ENCODE results near the gene KPNA6. TPM values are rescaled to one million over a fixed set of nuclear protein-coding genes. Genes with fewer than 3 reads are reported as not detected.

KPNA6 gene
- total RNA-seq, 1 experiment from 2014 or later: 116 TPM

DNA sequence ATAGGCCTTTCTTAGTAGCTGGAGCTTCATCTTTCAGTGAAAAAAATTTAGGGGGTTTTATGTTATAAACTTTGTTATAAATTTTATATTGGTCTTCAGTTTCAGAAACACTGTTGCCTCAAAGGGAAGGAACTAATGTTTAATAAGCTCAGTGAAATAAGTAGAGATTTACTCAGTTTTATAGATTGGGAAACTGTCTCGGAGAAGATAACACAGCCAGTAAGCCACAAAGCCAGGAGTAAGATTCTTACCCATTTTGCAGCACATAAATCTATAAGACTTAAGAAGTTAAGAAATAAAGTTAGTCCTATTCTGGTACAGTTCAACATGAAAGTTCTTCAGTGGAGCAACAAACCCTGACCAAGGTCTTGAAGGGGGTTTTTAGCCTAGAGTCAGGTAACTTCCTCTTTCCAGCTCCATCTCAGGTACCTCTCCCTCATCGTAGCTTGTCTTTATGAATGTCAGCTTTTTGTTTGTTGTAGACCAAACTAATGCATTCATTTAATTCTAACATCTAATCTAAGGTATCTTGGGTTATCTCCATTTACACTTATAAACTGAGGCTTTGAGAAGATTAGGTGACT lies 3.3 kb downstream of the KPNA6 start:
- H3K4me1 ChIP-seq (ENCODE audit: control insufficient read depth, insufficient read depth, low read length): peaks cover 19% of the 10 kb centered on the region; the same call in 1 of the 2 replicates
- intact Hi-C loops (cut with micrococcal nuclease; ENCODE audit: unreplicated experiment): no loop called here

DNA sequence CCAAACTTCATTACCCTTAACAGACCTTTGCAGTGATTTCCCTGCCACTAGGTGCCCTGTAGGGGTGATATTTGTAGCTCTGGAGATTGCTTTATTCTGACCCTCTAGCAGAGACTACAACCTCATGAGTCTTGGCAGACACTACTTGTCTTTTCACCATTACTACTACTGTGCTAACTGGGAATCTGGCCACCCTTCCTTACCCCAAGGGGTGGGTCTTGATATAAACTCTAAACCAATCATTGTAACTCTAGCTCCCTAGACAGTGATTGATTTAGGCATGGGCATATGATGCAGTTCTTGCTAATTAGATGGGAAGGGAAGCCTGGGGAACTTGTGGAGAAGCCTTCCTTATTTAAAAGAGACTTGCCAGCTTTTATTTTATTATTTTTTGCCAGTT lies 3.9 kb downstream of the KPNA6 start:
- ATAC-seq: no peak
- in situ Hi-C loops (cut with HindIII; ENCODE audit: low pct_unique_long_range_greater_than_20kb, low sequenced_read_pairs) (no loop called here), intact Hi-C loops (cut with micrococcal nuclease; ENCODE audit: unreplicated experiment) (no loop called here)
- H3K9me3 ChIP-seq (ENCODE audit: control insufficient read depth, insufficient read depth, low read depth, low read length): no peaks in the 10 kb centered on the region
- no peak overlapping the region for H3K4me3 ChIP-seq (ENCODE audit: low read depth in 2 of 2, low read length in 2 of 2)
- no TSS peak for BruUV-seq (replicated peaks)
- ChIA-PET POLR2A (interaction anchor here (0.6 to 0.7 kb wide), 2 partner anchors 39 to 53 kb away, joined by 3 to 4 read pairs; no protein-coding TSS in a partner anchor), CTCF (interaction anchor here (1.0 kb wide), 1 partner anchor 18 kb away, joined by 9 read pairs; no protein-coding TSS in a partner anchor)
- H3K27me3 ChIP-seq (ENCODE audit: control insufficient read depth, insufficient read depth, low read length): no peaks in the 10 kb centered on the region
- H3K36me3 ChIP-seq (ENCODE audit: control insufficient read depth, insufficient read depth, low read length): peaks cover 7% of the 10 kb centered on the region; the same call in 1 of the 2 replicates
- no peak for TF ChIP-seq SIN3A (IDR thresholded peaks at IDR 0.05; ENCODE audit: borderline replicate concordance, insufficient read depth, low read depth, low read length)
- TF ChIP-seq, protein P1, sequence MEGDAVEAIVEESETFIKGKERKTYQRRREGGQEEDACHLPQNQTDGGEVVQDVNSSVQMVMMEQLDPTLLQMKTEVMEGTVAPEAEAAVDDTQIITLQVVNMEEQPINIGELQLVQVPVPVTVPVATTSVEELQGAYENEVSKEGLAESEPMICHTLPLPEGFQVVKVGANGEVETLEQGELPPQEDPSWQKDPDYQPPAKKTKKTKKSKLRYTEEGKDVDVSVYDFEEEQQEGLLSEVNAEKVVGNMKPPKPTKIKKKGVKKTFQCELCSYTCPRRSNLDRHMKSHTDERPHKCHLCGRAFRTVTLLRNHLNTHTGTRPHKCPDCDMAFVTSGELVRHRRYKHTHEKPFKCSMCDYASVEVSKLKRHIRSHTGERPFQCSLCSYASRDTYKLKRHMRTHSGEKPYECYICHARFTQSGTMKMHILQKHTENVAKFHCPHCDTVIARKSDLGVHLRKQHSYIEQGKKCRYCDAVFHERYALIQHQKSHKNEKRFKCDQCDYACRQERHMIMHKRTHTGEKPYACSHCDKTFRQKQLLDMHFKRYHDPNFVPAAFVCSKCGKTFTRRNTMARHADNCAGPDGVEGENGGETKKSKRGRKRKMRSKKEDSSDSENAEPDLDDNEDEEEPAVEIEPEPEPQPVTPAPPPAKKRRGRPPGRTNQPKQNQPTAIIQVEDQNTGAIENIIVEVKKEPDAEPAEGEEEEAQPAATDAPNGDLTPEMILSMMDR (IDR thresholded peaks at IDR 0.05): no peak
- TF ChIP-seq, protein P2, sequence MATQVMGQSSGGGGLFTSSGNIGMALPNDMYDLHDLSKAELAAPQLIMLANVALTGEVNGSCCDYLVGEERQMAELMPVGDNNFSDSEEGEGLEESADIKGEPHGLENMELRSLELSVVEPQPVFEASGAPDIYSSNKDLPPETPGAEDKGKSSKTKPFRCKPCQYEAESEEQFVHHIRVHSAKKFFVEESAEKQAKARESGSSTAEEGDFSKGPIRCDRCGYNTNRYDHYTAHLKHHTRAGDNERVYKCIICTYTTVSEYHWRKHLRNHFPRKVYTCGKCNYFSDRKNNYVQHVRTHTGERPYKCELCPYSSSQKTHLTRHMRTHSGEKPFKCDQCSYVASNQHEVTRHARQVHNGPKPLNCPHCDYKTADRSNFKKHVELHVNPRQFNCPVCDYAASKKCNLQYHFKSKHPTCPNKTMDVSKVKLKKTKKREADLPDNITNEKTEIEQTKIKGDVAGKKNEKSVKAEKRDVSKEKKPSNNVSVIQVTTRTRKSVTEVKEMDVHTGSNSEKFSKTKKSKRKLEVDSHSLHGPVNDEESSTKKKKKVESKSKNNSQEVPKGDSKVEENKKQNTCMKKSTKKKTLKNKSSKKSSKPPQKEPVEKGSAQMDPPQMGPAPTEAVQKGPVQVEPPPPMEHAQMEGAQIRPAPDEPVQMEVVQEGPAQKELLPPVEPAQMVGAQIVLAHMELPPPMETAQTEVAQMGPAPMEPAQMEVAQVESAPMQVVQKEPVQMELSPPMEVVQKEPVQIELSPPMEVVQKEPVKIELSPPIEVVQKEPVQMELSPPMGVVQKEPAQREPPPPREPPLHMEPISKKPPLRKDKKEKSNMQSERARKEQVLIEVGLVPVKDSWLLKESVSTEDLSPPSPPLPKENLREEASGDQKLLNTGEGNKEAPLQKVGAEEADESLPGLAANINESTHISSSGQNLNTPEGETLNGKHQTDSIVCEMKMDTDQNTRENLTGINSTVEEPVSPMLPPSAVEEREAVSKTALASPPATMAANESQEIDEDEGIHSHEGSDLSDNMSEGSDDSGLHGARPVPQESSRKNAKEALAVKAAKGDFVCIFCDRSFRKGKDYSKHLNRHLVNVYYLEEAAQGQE (IDR thresholded peaks at IDR 0.05; ENCODE audit: insufficient read depth in 1 of 2, low read depth in 2 of 2, low read length in 1 of 2): no peak
- no peak for TF ChIP-seq TCF7L2 (IDR thresholded peaks at IDR 0.05; ENCODE audit: low read depth, low read length)
- no peak for TF ChIP-seq POLR2AphosphoS5 (IDR thresholded peaks at IDR 0.05; ENCODE audit: low read depth, low read length)
- no peak for DNase-seq (ENCODE audit: low read depth, low spot score)
- H3K27ac ChIP-seq (ENCODE audit: low read length): no peak overlapping the region
- H3K4me1 ChIP-seq (ENCODE audit: control insufficient read depth, insufficient read depth, low read length): peaks cover 19% of the 10 kb centered on the region; the same call in 1 of the 2 replicates

More for the DNA sequence above, 3.3 kb downstream of the KPNA6 start:
- H3K9me3 ChIP-seq (ENCODE audit: control insufficient read depth, insufficient read depth, low read depth, low read length): no peaks in the 10 kb centered on the region
- H3K27ac ChIP-seq (ENCODE audit: low read length): no peak overlapping the region
- DNase-seq (ENCODE audit: low read depth, low spot score) (no peak), ATAC-seq (no peak)
- no peak overlapping the region for H3K4me3 ChIP-seq (ENCODE audit: low read depth in 2 of 2, low read length in 2 of 2)
- TF ChIP-seq SIN3A (IDR thresholded peaks at IDR 0.05; ENCODE audit: borderline replicate concordance, insufficient read depth, low read depth, low read length) (no peak), POLR2AphosphoS5 (IDR thresholded peaks at IDR 0.05; ENCODE audit: low read depth, low read length) (no peak), TCF7L2 (IDR thresholded peaks at IDR 0.05; ENCODE audit: low read depth, low read length) (no peak)
- TF ChIP-seq, protein P2 (IDR thresholded peaks at IDR 0.05; ENCODE audit: insufficient read depth in 1 of 2, low read depth in 2 of 2, low read length in 1 of 2): no peak
- TF ChIP-seq, protein P1 (IDR thresholded peaks at IDR 0.05): no peak
- CTCF ChIA-PET: interaction anchor here (1.0 kb wide), 1 partner anchor 19 kb away, joined by 9 read pairs; no protein-coding TSS in a partner anchor
- H3K36me3 ChIP-seq (ENCODE audit: control insufficient read depth, insufficient read depth, low read length): peaks cover 7% of the 10 kb centered on the region; the same call in 1 of the 2 replicates
- in situ Hi-C loops (cut with HindIII; ENCODE audit: low pct_unique_long_range_greater_than_20kb, low sequenced_read_pairs): no loop called here
- no peaks in the 10 kb centered on the region for H3K27me3 ChIP-seq (ENCODE audit: control insufficient read depth, insufficient read depth, low read length)
- BruUV-seq (replicated peaks): no TSS peak
- POLR2A ChIA-PET: no interaction called here

All from Panc1 (cell line).